ENCODE data around the gene ITFG1.

DNA sequence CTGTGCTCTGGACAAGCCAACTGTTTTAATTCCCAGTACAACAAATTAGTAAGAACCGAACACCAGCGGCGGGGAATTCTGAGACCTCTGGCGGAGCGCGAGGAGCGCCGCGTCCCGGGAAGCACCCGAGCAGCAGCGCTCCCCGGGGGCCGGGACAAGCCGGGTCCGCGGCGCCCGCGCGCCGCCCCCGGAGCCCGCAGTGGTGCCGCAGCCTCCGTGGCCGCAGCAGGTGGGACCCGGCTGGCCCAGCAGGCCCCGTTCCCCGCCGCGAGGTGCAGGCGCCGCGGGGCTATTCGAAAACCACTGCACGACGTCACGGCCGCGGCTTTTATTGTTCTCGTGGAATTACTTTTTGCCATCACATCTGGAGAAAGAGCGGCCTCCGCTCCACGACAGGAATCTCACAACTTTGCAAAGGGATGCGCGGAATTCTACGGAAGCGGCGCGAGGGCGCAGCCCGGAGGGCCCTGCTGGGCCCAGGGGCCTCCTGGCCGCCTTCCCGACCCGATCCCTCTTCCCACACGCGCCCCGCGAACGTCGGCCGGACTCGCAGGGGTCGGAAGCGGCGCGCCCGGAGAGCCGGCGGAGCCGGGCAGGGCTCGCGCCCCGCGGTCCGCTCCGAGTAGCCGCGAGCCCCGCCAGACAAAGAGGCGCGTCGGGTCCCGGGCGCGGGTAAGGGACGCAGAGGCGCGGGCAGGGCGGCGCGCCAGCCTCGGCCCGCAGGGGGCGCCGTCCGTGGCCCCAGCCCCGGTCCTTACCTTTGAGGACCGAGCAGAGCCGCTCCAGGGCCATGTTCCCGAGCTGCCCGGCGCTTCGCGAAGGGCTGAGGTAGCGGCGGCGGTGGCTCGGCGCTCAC lies 317.8 kb downstream of the ITFG1 start:
- TF ChIP-seq, protein P1, sequence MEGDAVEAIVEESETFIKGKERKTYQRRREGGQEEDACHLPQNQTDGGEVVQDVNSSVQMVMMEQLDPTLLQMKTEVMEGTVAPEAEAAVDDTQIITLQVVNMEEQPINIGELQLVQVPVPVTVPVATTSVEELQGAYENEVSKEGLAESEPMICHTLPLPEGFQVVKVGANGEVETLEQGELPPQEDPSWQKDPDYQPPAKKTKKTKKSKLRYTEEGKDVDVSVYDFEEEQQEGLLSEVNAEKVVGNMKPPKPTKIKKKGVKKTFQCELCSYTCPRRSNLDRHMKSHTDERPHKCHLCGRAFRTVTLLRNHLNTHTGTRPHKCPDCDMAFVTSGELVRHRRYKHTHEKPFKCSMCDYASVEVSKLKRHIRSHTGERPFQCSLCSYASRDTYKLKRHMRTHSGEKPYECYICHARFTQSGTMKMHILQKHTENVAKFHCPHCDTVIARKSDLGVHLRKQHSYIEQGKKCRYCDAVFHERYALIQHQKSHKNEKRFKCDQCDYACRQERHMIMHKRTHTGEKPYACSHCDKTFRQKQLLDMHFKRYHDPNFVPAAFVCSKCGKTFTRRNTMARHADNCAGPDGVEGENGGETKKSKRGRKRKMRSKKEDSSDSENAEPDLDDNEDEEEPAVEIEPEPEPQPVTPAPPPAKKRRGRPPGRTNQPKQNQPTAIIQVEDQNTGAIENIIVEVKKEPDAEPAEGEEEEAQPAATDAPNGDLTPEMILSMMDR (conservative IDR thresholded peaks at IDR 0.05; ENCODE audit: low read length), result no peak
- TF ChIP-seq EZH2phosphoT487 (IDR thresholded peaks at IDR 0.05; ENCODE audit: borderline replicate concordance), result no peak

Data from Loucy (cell line).